ENCODE measurements around the gene HIPK3. TPM values are rescaled to one million over a fixed set of nuclear protein-coding genes. Genes with fewer than 3 reads are reported as not detected.

Gene HIPK3
- total and polyA plus RNA-seq, 9 of the 15 experiments (the other 6 are each of a cell fraction or from before 2014, with no cell fraction given) = 2.3 to 19.6 (median 7.5) TPM

- TF ChIP-seq TAF9B (IDR thresholded peaks at IDR 0.05; ENCODE audit: partially characterized antibody) (no peak), RHOXF2B (CRISPR knock-in tag; conservative IDR thresholded peaks at IDR 0.05) (no peak), DMBX1 (CRISPR knock-in tag; IDR thresholded peaks at IDR 0.05; ENCODE audit: borderline replicate concordance) (no peak), RBM25 (IDR thresholded peaks at IDR 0.05; ENCODE audit: low read depth, low read length, severe bottlenecking) (peak; percentile 3), ZNF511 (CRISPR knock-in tag; IDR thresholded peaks at IDR 0.05) (no peak), MXD1 (CRISPR knock-in tag; IDR thresholded peaks at IDR 0.05; ENCODE audit: borderline replicate concordance, poor library complexity, severe bottlenecking) (no peak), ZSCAN32 (CRISPR knock-in tag; IDR thresholded peaks at IDR 0.05) (no peak), MTA3 (IDR thresholded peaks at IDR 0.05; ENCODE audit: borderline replicate concordance) (no peak)
- TF ChIP-seq, protein P1, sequence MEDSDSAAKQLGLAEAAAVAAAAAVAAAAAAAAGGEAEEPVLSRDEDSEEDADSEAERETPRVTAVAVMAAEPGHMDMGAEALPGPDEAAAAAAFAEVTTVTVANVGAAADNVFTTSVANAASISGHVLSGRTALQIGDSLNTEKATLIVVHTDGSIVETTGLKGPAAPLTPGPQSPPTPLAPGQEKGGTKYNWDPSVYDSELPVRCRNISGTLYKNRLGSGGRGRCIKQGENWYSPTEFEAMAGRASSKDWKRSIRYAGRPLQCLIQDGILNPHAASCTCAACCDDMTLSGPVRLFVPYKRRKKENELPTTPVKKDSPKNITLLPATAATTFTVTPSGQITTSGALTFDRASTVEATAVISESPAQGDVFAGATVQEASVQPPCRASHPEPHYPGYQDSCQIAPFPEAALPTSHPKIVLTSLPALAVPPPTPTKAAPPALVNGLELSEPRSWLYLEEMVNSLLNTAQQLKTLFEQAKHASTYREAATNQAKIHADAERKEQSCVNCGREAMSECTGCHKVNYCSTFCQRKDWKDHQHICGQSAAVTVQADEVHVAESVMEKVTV (CRISPR knock-in tag; IDR thresholded peaks at IDR 0.05) = peak; percentile 62
These were observed 72.6 kb downstream of the HIPK3 start (continued) for GRCh38 chr11:33329705-33330329.
